Activated CD8-positive, alpha-beta memory T cell treated with anti-CD3 and anti-CD28 coated beads for 24 hours (primary cell): ENCODE results near the gene KCNH1.

ENCODE experiments used
- DNase-seq: peaks from one replicate; pipeline ENCODE4 v3.0.0-alpha.2; 2020

Gene KCNH1

DNA sequence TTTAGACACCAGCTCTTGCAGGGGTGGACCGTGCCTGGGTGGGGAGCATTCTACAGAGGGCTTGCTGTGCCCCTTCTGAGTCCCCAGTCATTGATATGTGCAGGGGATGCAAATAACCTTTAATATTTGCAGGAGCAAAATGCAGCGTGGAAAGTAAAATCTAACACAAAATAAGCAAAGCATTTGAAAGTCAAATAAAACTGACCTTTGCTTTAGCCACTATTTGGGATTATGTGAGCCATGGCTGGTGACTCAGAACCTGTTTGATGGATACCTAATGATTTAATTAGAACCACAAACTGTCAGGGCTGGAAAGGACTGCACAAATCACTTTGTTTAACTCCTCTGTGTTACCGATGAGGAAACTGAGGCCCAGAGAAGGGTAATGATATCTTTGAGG lies 427.7 kb downstream of the KCNH1 start:
- DNase-seq, result no peak

DNA sequence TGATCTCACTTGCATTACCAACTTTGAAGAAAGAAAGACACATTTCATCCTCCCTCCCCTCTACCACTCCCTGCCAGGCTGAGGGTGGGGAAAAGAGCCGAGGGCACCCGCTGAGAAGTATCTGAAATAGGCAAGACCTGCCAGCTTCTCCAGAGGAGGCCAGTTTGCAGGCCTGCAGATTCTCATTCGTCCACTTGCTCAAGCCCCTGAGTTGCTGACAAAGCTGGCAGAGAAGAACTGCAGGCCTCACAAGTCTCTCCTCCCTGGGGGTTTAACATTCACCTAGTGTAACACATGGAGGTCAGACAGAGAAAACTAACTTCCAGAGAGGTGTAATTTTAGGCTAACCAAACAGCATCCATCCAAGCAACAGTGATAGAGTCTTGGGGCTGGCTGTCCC lies 428.9 kb downstream of the KCNH1 start:
- no peak for DNase-seq

DNA sequence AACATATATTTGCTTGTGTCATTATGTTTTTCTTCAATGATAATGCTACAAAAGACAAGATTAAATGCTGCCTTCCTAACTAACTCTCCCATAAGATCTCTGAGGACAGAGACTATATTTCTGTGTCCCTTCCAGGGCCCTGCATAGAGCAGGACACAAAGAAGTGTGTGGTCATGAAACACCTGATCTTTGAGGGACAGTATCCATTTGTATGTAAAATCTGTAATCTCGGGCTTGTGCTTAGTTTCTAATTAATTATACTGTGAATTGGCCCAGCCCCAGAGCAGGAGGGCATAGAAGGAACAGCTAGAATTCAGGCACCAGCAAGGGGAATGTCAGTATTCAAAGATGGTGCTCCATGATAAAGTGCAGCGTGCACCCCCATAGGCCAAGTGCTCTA lies 430.4 kb downstream of the KCNH1 start:
- no peak for DNase-seq

DNA sequence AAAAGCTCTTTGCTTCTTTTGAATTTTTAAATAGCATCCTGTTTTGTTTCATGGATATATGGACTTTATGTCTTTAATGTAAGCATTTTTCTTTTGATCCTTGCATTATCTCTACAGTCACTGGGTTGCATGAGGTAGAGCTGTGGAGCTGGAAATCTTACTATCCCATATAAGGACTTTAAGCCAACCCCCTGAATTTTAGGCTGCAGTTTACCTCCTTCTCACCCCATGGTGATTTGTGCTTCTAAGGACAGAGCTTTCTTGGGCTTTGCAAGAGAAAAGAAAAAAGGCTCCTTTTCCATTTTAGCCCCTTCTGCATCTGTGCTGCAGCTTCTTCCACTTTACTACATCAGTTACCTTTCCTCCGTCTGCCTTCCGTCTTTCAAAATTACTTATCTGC lies 431.4 kb downstream of the KCNH1 start:
- DNase-seq, result no peak

DNA sequence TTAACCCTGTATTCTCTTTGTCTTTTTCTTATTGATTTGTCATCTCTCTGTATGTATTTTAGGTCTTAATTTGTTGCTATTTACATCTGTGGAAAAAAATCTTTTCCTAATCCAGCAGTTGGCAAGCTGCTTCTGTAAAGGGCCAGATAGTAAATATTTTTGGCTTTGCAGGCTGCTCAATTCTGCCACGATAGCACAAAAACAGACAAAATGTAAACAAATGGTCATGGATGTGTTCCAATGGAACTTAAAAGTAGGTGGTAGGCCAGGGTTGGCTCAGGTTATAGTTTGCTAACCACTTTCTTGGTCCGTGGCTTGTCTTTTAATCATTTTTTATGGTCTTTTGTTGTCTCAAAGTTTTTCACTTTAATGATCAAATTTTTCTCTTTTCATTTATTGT lies 433.4 kb downstream of the KCNH1 start:
- no peak for DNase-seq

DNA sequence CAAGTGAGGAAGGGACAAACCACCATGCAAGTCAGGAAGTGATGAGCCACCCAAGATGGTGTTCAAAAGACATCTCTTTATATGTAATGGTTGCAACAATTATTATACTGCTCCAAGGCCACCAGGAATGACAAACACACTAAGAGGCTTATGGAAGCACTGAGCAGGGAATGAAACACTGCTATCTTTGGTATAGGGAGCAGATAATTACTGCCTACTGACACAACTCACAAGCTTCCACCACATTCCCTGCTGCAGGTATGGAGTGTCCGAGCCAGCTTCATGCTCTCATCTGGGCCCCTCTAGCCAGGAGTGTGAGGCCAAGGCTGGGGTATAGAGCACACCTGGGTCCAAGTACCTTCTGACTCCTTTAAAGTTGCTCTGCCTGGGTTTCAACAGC lies 433.9 kb downstream of the KCNH1 start:
- DNase-seq, result no peak

DNA sequence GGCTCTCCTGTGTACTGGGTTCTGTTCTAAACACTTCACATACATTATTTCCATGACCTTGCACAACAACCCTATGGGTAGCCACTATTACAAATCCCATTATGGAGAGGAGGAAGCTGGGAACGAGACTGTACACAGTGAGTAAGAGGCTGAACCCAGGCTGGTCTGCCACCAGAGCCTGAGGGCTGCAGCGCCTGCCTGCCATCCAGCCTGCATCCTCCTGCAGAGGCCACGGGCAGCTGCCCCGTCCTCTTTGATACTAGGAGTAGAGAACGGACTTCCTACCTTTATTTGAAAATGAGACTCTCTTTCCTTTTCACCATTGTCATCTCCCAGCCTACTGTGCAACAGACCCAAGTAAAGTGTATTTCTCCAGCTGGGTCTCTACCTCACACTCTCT lies 435.3 kb downstream of the KCNH1 start:
- DNase-seq, result no peak

DNA sequence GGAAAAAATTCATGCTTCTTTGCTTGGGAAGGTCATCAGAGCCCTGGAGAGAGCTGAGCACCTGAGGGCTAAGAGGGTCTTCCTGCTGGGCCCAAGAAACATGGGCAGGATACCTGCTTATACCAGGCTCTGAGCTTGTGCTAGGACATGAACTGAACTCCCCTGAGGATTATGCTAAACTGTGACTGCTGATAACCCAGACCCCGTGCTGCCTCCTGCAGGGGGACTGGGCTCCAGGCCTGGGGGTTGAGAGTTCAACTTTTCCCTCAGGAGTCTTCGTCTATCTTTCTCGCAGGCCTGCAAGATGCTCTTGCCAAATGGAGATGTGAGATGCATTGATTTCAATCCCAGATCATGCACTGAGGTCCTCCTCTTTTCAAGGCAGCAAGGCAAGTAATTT lies 436.8 kb downstream of the KCNH1 start:
- no peak for DNase-seq

DNA sequence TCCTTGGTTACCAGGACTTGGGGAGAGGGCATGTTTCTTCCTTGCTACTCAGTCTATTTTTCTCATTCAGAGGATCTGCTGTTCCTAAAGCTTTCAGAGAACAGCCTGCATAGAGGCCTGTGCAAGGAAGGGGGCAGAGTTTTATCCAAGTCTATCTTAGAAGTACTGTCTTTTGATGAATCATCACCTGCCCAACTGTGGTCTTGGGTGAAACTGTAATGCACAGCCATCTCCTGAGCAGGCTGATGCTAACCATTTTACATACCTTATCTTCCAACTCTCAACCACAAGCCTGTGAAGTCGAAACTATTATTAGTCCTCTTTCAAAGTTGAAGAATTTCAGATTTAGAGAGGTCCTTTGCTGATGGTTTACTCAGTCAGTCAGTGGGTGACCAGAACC lies 437.2 kb downstream of the KCNH1 start:
- no peak for DNase-seq

DNA sequence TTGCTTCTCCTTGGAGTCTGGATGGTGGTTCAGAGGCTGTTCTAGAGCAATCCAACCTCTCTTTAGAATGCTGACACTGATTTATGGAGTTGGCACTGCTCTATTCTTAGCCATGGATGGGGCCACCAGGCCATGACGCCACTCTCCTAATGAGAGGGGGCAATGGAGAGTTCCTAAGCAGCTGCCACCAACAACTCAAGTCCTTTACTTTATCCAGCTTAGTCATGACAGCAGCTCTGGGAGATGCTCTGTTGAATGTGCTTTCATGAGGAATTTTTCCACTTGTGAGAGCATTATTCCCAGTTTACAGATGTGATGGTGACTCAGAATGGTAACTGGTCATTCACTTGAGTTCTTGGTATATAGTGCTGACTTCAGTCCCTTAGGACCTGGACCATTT lies 438.9 kb downstream of the KCNH1 start:
- DNase-seq, result no peak

DNA sequence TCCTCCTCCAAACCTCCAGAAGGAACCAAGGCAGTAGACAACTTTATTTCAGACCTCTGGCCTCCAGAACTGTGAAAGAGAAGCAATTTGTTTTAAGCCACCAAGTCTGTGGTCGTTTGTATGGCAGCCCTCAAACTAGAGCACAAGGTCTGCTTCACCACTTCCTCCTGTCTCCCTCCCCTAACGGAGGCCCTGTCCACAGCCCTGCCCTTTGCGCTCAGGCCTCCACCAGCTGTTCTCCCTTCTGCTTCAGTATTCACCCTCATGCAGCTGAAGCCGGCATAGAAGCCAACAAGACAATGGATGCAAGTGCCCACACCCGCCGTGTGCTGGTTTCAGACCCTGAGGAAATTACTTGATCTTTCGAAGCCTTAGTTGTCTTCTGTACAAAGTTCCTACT lies 441.2 kb downstream of the KCNH1 start:
- no peak for DNase-seq

DNA sequence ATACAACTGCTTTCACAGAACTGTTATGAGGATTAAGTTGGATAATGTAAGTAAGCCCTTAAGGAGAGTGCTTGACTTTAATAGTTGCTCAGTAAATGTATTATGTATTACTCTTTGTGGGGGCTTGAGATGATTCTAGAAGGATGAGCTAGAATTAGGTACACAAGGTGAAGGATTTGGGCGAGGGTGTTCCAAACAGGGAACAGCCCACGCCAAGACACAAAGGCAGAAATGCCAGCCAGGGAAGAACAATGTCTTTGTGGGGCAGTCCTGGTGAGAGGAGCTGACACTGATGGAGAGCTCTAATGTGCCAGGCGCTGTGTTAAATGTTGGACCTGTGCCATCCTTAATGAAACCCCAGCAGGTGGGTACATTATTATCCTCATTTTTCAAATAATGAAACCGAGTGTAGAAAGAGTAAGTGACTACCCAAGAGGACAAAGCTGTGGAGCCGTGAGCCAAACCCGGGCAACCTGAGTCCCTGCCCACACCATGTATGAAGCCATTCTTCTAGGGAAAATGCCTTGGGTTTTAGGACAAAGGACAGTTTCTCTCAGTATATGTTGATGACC lies 442.8 kb downstream of the KCNH1 start:
- no peak for DNase-seq

DNA sequence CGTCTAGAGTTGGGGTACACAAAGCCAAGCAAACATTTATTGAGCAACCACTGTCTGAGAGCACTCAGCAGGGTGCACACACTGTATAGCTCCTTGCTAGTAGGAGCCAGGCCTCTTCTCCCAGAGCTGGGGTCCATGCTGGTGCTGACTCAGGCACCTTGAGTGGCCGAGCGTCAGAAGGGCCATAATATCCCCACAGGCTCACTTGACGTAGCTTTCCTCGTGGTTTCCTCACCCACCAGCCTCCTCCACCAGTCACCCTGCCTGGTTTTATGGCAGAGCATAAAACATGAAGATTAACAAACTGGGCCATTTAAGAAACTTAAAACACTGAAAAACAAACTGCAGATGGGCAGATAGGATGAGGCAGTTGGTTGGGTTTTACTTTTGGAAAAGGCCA lies 443.7 kb downstream of the KCNH1 start:
- no peak for DNase-seq

DNA sequence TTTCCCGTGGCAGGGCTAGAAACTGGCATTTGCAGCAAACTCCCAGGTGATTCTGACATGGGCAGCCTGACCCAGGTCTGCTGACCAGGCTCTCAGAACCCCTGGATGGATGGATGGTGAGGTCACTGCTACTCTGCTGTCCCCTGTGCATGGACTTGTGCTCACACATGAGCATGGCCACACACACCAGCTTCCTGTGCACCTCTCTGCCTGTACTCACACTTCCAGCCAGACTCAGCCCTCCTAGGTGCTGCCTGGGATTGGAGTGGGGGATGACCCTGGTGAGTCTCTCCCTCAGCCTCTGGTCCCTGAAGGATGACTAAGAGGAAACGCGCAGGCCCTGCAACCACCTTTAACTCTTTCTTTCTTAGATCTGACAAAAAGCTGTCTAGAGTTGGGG lies 444.1 kb downstream of the KCNH1 start:
- no peak for DNase-seq

DNA sequence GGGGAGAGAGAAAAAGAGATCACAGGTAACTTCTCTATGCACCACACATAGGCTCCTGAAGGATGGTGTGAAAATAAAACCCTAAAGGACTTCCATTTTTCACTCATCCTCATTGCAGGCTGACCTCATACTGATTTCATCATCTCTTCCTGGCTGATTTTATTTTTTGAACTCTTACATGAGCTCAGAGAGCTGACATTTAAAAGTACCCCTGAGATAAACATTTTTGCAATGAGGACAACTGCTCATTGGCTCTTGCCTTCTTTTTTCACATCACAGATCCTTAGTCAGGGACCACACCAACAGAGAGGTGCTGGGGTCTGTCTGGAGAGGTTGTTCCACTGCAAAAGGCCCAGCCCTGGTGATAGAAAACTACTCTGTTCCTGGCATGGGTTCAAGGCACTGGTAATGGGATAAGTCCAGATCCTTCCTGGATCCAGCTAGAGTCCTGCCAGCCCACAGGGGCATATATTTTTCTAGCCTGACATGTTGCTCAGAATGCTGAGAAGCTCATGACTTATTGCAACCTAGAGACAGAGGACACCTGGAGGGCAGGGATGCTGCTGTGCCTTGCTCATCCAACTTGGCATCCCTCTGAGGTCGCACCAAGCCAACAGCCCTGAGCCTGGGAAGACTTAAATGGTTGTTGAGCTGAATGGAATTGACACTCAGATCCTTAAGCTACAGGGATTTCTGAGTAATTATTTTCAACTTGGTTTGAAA lies 445.3 kb downstream of the KCNH1 start:
- DNase-seq, result no peak

DNA sequence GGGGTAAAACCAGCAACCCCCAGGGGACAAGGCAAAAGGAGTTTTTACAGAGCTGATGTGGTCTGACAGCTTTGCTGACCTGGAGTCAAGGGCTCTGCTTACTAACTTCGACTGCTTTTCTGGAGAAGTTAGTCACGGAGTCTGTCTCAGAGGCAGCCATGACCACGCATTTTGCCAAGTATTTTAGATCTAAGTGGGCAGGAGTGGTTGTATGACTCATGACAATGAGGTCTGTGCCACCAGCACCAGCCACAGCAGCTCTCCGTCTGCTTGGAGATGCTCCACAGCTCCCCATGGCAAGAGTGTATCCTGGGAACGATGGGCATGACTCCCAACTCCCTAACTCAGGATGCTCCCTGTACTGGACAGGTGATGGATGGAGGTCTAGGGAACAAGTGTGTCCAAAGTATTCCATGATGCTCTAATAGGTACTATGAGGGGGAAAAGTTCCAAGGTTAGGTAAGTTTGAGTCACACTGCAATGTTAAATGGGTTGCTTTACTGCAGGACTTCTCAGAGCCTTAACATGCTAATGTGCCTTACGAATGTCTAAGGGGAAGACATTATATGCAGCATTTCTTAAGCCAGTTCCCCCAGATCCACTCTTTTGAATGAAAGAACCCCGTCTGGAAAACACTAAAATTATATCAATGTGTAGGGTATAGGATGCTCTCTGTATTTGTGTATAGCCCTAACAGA lies 446.2 kb downstream of the KCNH1 start:
- no peak for DNase-seq

DNA sequence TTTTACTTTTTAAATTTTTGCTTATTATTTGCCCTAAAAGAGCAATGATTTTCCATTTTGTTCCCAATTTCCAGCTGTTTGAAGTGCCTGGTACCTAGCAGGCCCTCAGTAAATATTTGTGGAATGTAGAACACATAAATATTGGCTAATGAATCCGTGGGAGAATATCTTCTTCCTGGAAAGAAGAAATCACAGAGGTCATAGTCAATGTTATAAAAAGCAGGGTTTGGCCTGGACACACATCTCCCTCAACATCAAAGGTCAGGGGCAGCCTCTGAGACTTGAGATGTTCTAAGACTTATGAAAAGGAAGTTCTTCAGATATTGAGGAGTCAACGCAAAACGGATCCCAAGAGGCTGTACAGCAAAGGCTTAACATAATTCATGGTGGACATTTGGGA lies 447.1 kb downstream of the KCNH1 start:
- no peak for DNase-seq

DNA sequence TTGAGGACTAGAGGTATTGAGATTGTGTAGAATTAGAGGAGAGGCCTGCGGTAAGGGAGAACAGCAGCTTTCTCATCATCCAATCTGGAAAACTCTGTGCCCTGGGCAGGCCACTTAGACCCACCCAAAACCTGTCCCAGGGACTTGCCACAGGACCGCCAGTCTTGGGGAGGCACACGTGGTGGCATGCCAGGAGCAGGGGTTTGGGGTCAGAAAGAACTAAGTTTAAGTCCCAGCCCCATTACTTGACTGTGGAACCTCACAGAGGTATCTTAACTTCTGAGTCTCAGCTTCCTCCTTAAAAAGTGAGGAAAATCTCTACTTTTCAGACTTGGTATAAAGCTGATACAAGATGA lies 448.7 kb downstream of the KCNH1 start:
- DNase-seq, result no peak

DNA sequence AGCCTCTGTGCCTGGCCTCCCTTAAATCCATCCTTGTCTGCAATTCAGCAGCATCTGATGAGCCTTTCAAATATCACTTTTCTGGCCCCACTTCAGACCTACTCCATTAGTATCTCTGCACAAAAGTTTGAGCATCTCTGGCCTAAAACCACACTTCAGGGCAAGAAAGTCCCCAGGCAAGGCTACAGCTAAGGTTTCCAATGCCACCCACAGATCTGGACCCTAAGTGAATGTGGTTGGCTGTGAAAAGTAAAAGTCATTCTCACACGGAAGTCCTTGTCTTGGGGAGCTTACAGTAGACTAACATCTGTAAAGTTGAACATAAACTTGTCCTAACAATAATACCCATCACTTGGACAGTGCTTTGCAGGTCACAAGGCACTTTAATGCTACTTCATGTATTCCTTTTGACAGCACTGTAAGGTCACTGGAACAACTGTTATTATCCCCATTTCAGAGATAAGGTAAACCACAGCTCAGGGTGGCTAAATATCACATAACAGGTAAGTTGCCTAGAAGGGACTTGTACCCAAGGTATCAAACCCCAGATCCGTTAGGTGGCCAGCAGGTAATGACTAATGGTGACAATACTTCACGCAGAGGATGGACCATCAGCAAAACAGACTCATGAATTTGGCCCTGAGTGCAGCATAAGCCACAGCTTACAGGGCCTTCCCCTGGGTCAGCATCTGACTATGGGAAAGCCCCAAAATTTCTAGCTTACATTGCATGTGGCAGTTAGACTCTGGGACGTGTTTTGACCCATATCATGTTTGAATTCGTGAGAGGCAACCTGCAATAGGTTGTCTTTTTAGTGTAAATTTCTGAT lies 449.3 kb downstream of the KCNH1 start:
- DNase-seq, result no peak

DNA sequence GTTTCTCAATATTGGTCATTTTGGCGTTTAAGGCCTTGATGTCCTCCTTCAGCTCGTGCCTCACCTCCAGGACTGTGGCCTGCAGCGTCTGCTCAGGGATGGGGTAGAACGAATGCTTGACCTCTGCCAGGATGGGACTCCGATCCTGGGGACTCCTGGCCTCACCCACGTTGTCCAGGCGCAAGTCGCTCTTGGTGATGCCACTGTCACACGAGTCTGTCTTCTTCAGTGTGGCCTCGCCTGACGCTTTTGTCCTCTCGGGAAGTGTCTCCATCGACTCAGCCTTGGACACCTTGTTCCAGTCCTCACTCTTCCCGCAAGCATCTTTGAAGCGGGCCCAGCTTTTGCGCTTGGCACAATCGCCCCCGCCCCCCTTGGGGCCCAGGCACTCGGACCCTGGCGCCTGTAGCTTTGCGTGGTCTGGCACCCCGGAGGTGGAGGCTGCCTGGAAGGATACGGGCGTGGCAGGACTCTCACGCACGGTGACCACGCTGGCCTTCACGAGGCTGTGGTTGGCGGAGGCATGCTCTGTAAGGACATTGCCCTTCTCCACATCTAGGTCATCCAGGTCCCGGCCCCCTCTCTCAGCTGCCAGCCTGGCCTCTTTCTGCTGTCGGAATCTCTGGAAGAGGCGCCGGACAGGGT lies 450.4 kb downstream of the KCNH1 start:
- peak; percentile 33 for DNase-seq

DNA sequence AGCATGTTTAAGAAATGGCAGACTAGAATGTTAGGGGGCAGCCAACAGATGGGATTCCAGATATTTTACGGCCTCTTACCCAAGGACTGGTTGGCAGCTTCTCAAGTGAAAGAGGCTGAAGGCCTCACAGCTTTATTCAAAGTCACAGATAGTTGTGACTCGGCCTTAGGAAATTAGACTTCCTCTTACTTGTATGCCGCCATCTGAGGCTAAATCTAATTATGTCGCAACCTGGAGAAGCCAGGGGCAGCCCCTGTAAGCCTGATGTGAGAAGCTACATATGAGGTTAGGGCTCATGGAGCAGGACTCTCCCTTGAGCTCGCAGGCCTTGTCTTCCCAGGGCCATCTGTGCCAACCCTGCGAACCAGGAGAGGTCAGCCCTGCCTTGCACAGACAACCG lies 452.8 kb downstream of the KCNH1 start:
- DNase-seq, result peak; percentile 19

DNA sequence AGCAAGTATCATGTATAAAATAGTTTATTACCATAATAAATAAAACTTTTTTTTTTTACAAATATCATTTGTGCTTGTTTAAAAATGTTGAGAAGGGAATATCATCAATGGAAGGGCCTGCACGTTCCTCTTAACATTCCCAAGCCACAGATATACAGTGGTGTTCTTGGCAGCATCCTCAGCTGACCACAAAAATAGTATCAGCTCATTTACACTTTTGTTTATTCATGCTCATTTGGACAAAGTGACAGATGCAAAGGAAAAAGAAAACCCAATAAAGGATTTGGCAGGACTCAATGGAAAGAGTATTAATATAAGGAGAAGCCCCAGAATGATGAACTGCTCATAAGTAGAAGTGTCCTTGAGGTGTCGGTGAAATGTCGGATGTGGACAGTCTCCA lies 455.6 kb downstream of the KCNH1 start:
- no peak for DNase-seq

DNA sequence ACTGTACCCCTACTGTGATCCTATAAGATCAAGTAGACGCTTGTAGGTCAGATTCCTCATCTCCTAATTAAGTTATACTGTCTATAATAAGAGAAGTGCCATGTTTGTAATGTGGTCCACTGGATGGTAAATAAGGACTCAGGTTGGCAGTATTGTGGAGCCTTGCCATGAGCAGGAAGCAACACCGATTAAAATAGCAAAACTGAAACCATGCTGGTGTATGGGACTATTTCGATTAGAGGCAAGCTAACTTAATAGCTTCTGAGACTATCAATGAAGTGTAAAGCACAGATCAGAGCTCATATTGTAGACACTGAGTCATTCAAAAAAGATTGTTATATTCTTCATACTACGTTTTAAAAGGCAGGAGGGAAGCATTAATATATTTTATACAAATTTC lies 456.4 kb downstream of the KCNH1 start:
- no peak for DNase-seq
